CD14-positive monocyte (primary cell): ENCODE results near the gene NOTO. TPM values are rescaled to one million over a fixed set of nuclear protein-coding genes. Genes with fewer than 3 reads are reported as not detected.
A peak's percentile ranks its signal among the peaks of the same experiment; 100 is the strongest.

Source experiments
- DNase-seq, 3 donors: peaks; one replicate each; pipeline ENCODE4 v3.0.0-alpha.2; 2011 to 2022
- H2AFZ ChIP-seq: 2 replicates; pipeline ENCODE4 v1.6.0; 2012; ENCODE audit warnings: mild to moderate bottlenecking, low read depth, low read length, inconsistent platforms; ENCODE audit not compliant: insufficient read depth, poor library complexity, severe bottlenecking
- H3K27ac ChIP-seq, 2 donors: 1 replicate in 1 of 2; 2 replicates in 1 of 2; pipeline ENCODE4 v1.5.1; 2012 to 2013; ENCODE audit warnings: low read length in 2 of 2, control low read depth in 1 of 2, inconsistent platforms in 1 of 2, low read depth in 1 of 2, mild to moderate bottlenecking in 1 of 2
- H3K27me3 ChIP-seq, 2 donors: one replicate each; pipeline versions ENCODE4 v1.6.0 to v1.6.1; 2011 to 2013; ENCODE audit warnings: low read length in 2 of 2; ENCODE audit not compliant: control insufficient read depth in 2 of 2, insufficient read depth in 2 of 2
- H3K36me3 ChIP-seq, 2 donors: replicated peaks in 1 of 2; 1 replicate in 1 of 2; 2 replicates in 1 of 2; pipeline versions ENCODE4 v1.5.1 to v1.6.1; 2012 to 2013; ENCODE audit warnings: low read length in 2 of 2, control low read depth in 1 of 2, inconsistent platforms in 1 of 2, mild to moderate bottlenecking in 1 of 2; ENCODE audit not compliant: insufficient read depth in 2 of 2, control insufficient read depth in 1 of 2
- H3K4me1 ChIP-seq, 2 donors: 1 replicate in 1 of 2; 2 replicates in 1 of 2; pipeline versions ENCODE4 v1.5.1 to v1.6.1; 2012 to 2013; ENCODE audit warnings: low read length in 2 of 2, control low read depth in 1 of 2, inconsistent platforms in 1 of 2, mild to moderate bottlenecking in 1 of 2, moderate library complexity in 1 of 2; ENCODE audit not compliant: insufficient read depth in 2 of 2, control insufficient read depth in 1 of 2
- H3K4me2 ChIP-seq: replicated peaks from 2 replicates; pipeline ENCODE3; 2012; ENCODE audit warnings: low read length, moderate library complexity, mild to moderate bottlenecking; ENCODE audit not compliant: poor library complexity, severe bottlenecking; ENCODE audit errors: extremely low read depth
- H3K4me3 ChIP-seq, 3 experiments: fragments of 200-600 bp in 1 of 3; sonication (generic) in 1 of 3; replicated peaks in 1 of 3; 1 replicate in 2 of 3; 2 replicates in 1 of 3; pipeline ENCODE4 v1.5.1; 2011 to 2013; ENCODE audit warnings: low read length in 3 of 3, mild to moderate bottlenecking in 3 of 3, control low read depth in 2 of 3, low read depth in 2 of 3, inconsistent platforms in 1 of 3, moderate library complexity in 1 of 3
- H3K79me2 ChIP-seq: 2 replicates; pipeline ENCODE4 v1.6.0; 2012; ENCODE audit warnings: mild to moderate bottlenecking, control low read depth, inconsistent platforms, low read length, moderate library complexity; ENCODE audit not compliant: insufficient read depth
- H3K9ac ChIP-seq: 2 replicates; pipeline ENCODE4 v1.6.0; 2017; ENCODE audit warnings: low read length, mild to moderate bottlenecking; ENCODE audit not compliant: insufficient read depth, poor library complexity, severe bottlenecking
- H3K9me3 ChIP-seq, 2 donors: replicated peaks in 1 of 2; 1 replicate in 1 of 2; 2 replicates in 1 of 2; pipeline versions ENCODE4 v1.5.1 to v1.6.1; 2012 to 2013; ENCODE audit warnings: low read length in 2 of 2, control low read depth in 1 of 2; ENCODE audit not compliant: control insufficient read depth in 1 of 2, insufficient read depth in 1 of 2
- H4K20me1 ChIP-seq: 2 replicates; pipeline ENCODE4 v1.6.0; 2012; ENCODE audit warnings: mild to moderate bottlenecking, low read length, control low read depth, moderate library complexity; ENCODE audit not compliant: insufficient read depth
- H3K27ac Mint-ChIP-seq, 7 donors: one replicate each; pipeline ENCODE4 v1.8.0; 2020; ENCODE audit warnings: mild to moderate bottlenecking in 7 of 7, mixed read lengths in 7 of 7, moderate library complexity in 6 of 7, inconsistent platforms in 2 of 7
- H3K27me3 Mint-ChIP-seq, 3 donors: one replicate each; pipeline ENCODE4 v1.8.0; 2021 to 2022; ENCODE audit warnings: low read depth in 3 of 3, mild to moderate bottlenecking in 3 of 3, mixed read lengths in 3 of 3, moderate library complexity in 3 of 3, inconsistent platforms in 1 of 3
- H3K36me3 Mint-ChIP-seq, 2 donors: one replicate each; pipeline ENCODE4 v1.8.0; 2020; ENCODE audit warnings: mixed read lengths in 2 of 2, inconsistent platforms in 1 of 2, mild to moderate bottlenecking in 1 of 2
- H3K4me1 Mint-ChIP-seq: one replicate; pipeline ENCODE4 v1.8.0; 2020; ENCODE audit warnings: mild to moderate bottlenecking, mixed read lengths
- H3K4me3 Mint-ChIP-seq, 2 donors: one replicate each; pipeline ENCODE4 v1.8.0; 2020; ENCODE audit warnings: mild to moderate bottlenecking in 2 of 2, mixed read lengths in 2 of 2, moderate library complexity in 1 of 2
- H3K9me3 Mint-ChIP-seq, 7 donors: one replicate each; pipeline ENCODE4 v1.8.0; 2020 to 2022; ENCODE audit warnings: mixed read lengths in 7 of 7, mild to moderate bottlenecking in 6 of 7, moderate library complexity in 6 of 7, inconsistent platforms in 2 of 7
- CTCF ChIP-seq: fragments of 200-600 bp; IDR thresholded peaks from one replicate; pipeline ENCODE4 v1.8.0; 2022; ENCODE audit warnings: antibody characterized with exemption, mild to moderate bottlenecking
- WGBS: methylation state at CpG from one replicate; pipeline ENCODE4 v1.1.5; 2013; ENCODE audit warnings: missing lambda C conversion rate; ENCODE audit not compliant: insufficient coverage; 5-methylcytosine and 5-hydroxymethylcytosine counted together
- intact Hi-C, 2 donors: fragments of 100-400 bp; cut with micrococcal nuclease; formaldehyde crosslinking; loops; one replicate each; pipeline versions ENCODE4 v1.15.0 to v1.15.1; 2023
- polyA plus RNA-seq, 3 donors: library from polyadenylated mRNA; depleted of rRNA in 1 of 3; unstranded in 2 of 3; stranded (reverse) in 1 of 3; fragments of 300-500 nt in 2 of 3; fragments of >200 nt in 1 of 3; fragmentation: Illumina TruSeq in 2 of 3; gene quantifications; 1 replicate in 2 of 3; 2 replicates in 1 of 3; pipeline ENCODE4 v1.2.3, GENCODE V29; 2012 to 2021

NOTO gene
- polyA plus RNA-seq, 3 donors = not detected

DNA sequence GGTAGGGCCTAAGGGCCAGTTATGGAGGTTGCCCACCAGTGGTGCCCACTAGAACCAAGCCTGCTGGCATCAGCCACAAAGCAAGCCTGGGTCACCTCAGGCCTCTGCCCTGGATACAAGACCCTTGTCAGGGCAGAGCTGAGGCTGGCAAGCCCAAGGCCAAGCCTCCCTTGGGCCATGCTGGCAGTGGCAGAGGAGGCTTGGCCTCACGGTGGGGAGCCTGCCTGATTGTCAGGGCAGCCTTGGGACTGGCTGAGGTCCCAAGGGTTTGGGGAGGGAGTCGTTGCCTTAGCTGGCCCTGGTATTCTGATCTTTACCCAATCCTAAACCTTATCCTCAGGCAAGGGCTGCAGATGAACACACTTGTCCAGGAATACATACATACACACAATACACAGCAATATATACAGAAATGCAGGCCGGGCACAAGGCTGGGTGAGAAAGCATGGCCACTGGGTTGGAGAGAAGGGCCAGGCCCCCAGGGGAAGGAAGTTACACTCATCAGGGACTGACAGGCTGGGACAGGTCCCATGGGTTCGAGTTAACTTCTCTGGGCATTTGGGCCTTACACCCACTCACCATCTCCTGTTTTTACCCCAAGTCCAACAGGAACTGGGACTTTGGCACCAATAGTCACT lies 52.8 kb downstream of the NOTO start:
- Histone ChIP-seq H3K36me3 (peaks cover 55 to 83% of the 10 kb centered on the region in 2 donors), H3K9ac (no peak overlapping the region)

DNA sequence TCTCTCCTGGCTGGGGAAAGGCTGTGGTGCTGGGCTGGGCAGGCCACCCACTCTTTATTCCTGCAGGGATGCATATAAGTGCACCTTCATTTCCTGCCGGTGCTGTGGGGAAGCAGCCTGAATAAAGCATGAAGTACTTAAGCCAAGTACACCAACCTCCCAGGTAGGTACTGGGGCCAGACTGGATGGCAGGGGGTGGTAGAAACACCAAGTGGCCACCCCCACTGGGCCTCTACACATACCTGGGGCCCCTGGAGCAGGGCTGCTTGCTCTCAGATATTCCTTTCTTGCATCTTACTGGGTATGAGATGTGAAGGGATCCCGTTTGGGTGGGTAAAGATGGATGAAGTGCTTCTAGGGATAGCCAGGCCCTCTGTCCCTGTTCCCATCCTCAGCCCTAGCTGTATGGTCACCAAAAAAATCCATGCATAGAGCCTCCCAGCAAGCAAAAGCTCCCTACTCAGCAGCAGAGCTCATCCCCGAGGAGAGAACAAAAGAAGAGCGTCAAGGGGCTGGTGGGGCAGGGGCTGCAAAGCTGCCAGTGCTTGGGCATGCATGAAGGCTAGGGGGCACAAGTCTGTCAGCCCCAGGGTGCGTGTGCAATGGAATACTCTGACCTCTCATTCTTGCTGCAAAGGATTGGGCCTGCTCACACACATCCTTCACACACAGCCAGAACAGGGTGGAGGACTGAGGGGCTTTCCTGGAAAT lies 53.7 kb downstream of the NOTO start:
- H3K4me1 Mint-ChIP-seq = peaks cover 11% of the 10 kb centered on the region

More for the DNA sequence above, 52.8 kb downstream of the NOTO start:
- WGBS = 100% methylated on average over 2 of the region's 4 CpGs
- intact Hi-C loops = no loop called here
- Histone ChIP-seq H3K27ac (no peak overlapping the region), H2AFZ (no peak overlapping the region), H3K27me3 (no peaks in the 10 kb centered on the region), H3K9me3 (no peaks in the 10 kb centered on the region), H3K4me1 (peaks cover 0 to 8% of the 10 kb centered on the region in 2 donors), H3K4me2 (no peak overlapping the region), H3K4me3 (no peak overlapping the region), H4K20me1 (no peaks in the 10 kb centered on the region), H3K79me2 (no peaks in the 10 kb centered on the region)
- no peak for TF ChIP-seq CTCF
- Mint-ChIP-seq H3K9me3 (no peaks in the 10 kb centered on the region), H3K4me3 (no peak overlapping the region), H3K27me3 (peaks cover 1% of the 10 kb centered on the region in 3 donors), H3K4me1 (peaks cover 11% of the 10 kb centered on the region), H3K36me3 (peaks cover 52 to 61% of the 10 kb centered on the region in 2 donors), H3K27ac (peak overlapping the region in 4 of 7 donors; percentile 24 to 61 (median 32))
- DNase-seq = no peak

More for the DNA sequence above, 53.7 kb downstream of the NOTO start:
- WGBS = 95% methylated on average over 2 of the region's 5 CpGs
- H3K36me3 ChIP-seq = peaks cover 46 to 82% of the 10 kb centered on the region in 2 donors
- no peaks in the 10 kb centered on the region for H3K27me3 ChIP-seq
- intact Hi-C loops = no loop called here
- H3K4me3 Mint-ChIP-seq = no peak overlapping the region
- H3K9me3 Mint-ChIP-seq = no peaks in the 10 kb centered on the region
- peaks cover 1% of the 10 kb centered on the region in 3 donors for H3K27me3 Mint-ChIP-seq
- H3K27ac Mint-ChIP-seq = peak overlapping the region in 3 of 7 donors; percentile 10 to 41 (median 18)
- no peak overlapping the region for H3K9ac ChIP-seq
- no peak for TF ChIP-seq CTCF
- H3K27ac ChIP-seq = no peak overlapping the region
- H2AFZ ChIP-seq = no peak overlapping the region
- H4K20me1 ChIP-seq = no peaks in the 10 kb centered on the region
- no peak overlapping the region for H3K4me3 ChIP-seq
- peaks cover 44 to 56% of the 10 kb centered on the region in 2 donors for H3K36me3 Mint-ChIP-seq
- no peaks in the 10 kb centered on the region for H3K9me3 ChIP-seq
- no peaks in the 10 kb centered on the region for H3K79me2 ChIP-seq
- no peak overlapping the region for H3K4me2 ChIP-seq
- peaks cover 0 to 8% of the 10 kb centered on the region in 2 donors for H3K4me1 ChIP-seq
- DNase-seq = no peak
